Fibroblast of peridontal ligament (primary cell): Measurements from ENCODE around the gene LEPROT.
A peak's percentile ranks its signal among the peaks of the same experiment; 100 is the strongest.
"Not testable (repeated sequence)": the region's sequence is repeated elsewhere in the genome, so short reads cannot be mapped to it uniquely, and the experiment has no call there.

Experiments used
- DNase-seq: peaks from one replicate; pipeline ENCODE4 v3.0.0-alpha.2; 2010; ENCODE audit errors: extremely low read depth

LEPROT gene

DNA sequence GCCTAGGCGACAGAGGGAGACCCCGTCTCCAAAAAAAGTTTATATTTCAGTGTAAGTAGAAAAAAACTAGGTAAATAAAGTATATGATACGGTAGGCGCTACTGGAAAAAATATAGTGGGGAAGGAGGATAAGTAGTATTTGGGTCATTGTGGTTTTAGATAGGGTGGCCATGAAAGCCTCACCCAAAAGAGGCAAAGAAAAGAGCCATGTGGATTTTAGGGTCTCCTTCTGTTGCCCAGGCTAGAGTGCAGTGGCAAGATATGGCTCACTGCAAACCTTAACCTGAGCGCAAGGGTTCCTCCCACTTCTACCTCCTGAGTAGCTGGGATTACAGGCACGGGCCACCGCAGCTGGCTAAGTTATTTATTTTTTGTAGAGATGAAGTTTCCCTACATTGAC lies 17.1 kb downstream of the LEPROT start:
- DNase-seq = no peak

- DNase-seq = no peak
These were observed 19.9 kb downstream of the LEPROT start for GRCh38 chr1:65440322-65440900.

DNA sequence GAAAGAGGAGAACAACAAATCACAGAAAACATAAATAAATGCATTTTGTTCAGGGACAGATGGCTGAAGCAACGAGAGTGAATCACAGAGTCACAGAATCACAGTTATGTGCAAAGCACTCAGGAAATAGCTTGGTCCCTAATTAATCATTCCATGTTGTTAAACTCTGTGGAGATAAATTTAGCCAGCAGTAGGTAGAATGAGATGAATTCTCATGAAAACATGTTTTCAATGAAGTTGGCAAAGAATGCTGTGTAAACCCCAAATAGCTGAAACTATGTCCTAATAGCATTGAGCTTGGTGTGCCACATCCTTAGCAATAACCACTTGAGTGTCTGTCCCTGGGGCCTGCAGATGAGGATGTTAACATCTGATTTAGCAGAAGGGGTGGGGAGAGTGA lies 20.4 kb downstream of the LEPROT start:
- peak; percentile 34 for DNase-seq

DNA sequence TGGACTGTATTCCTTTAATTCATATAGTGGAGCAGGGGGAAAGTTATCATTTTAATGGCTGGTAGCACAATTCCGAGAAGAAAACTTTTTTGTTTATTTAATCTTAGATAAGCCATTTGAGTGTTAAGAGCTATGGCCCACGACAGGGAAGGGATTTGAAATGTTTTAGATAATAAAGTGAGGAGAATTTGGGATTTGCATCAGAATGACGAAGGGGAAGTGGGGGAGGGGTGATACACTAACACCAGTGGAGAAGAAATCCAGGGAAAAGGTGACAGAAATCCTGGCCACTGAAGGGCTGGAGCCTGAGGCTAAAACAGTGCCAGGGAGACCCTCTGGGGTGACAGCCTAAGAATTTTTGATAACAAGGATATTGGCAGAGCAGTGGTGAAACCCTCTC lies 21.0 kb downstream of the LEPROT start:
- DNase-seq = no peak

GRCh38 chr1:65442442-65442841 lies 22.0 kb downstream of the LEPROT start:
- DNase-seq = no peak

DNA sequence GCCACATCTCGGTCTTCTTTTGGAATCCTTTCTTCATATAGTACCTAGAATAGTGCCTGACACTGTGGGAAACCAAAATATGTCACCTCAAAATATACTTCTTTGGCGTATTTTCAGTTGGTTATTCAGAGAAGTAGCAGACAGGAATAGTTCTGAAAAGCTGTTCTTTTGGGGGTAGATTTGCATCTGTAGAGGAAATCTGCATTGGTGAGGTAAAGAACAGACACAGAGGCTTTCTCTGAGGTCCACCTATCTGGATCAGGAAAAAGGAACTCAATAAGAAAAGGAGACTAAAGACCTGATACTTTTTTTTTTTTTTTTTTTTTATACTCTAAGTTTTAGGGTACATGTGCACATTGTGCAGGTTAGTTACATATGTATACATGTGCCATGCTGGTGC lies 23.2 kb downstream of the LEPROT start:
- no peak for DNase-seq

DNA sequence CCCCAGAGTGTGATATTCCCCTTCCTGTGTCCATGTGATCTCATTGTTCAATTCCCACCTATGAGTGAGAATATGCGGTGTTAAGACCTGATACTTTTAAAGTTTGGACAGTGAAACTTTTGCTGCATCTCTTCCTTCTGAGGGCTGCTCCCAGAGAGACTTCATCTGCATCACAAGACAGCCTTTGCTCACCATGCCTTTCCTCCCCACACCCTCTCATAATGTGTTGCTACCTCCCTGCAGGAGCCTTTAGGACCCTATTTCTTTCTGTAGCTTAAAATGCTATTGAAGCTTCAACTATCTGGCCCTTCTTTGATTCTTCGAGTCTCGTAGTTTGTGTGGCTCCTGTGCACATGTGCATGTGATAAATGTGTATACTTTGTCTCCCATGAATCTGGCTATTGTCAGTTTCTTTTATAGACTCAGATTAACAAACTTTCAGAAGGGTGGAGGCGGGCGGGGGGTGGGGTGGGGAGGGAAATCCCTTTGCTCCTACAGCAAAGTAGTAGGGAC lies 23.7 kb downstream of the LEPROT start:
- DNase-seq = no peak

DNA sequence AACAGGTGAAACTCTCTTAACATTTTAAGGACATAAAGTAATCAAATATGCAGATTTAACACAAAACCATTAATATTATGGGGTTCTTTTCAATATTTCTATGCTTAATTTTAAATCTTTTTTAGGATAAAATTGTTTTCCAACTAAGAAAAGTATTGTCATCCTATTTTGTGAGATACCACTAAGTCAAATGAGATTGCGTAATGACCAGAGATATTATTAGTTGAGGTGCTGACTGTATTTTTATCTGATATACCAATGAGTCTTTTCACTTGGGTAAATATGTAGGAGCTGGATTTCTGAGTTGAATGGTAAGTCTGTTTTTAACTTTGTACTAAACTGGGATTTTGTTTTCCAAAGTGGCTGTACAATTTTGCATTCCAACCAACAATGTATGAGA lies 25.4 kb downstream of the LEPROT start:
- DNase-seq = no peak

DNA sequence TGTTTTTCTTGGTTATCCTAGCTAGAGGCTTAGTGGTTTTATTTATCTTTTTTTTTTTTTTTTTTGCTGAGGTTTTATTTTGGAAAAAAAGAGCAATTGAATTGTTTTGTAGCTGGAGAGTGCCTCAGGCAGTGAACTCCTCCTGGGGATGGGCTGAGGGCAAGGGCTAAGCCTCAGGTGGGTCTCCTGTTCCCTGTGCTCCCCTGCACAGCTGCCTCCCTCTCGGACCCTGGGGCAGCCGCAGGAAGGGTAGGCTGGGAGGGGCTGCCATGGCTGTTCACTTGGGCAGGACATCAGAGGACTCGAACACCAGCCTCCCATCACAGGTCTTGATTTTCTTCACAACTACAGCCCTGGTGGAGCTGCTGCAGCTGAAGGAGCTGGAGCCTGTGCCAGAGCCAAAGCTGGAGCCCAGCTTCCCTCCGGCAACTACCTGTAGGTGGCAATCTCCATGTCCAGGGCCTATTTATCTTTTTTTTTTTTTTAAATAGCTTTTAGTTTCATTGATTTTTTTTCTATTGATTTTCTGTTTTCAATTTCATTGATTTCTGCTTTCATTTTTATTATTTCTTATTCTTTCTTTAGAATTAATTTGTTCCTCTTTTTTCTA lies 28.9 kb downstream of the LEPROT start:
- no peak for DNase-seq

GRCh38 chr1:65455678-65456077 lies 35.2 kb downstream of the LEPROT start:
- not testable (repeated sequence) for DNase-seq

DNA sequence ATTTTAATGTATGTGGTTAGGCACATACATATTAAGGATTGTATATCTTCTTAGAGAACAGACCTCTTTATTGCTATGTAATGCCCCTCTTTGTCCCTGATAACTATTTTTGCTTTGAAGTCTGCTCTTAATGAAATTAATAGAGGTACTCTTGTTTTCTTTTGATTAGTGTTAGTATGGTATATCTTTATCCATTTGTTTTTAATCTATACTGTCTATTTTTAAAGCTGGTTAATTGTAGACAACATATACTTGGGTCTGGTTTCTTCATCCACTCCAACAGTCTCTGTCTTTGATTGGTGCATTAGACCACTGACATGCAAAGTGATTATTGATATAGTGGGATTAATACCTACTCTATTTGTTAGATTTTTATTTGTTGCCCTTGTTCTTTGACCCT lies 36.0 kb downstream of the LEPROT start:
- DNase-seq = no peak

- DNase-seq = no peak
These were observed 37.4 kb downstream of the LEPROT start for GRCh38 chr1:65457868-65458267.

GRCh38 chr1:65458730-65459396 lies 38.4 kb downstream of the LEPROT start:
- DNase-seq = peak; percentile 14

- DNase-seq = peak; percentile 48
These were observed 38.9 kb downstream of the LEPROT start for GRCh38 chr1:65459397-65459768.

- not testable (repeated sequence) for DNase-seq
These were observed 45.4 kb downstream of the LEPROT start for GRCh38 chr1:65465837-65466236.

DNA sequence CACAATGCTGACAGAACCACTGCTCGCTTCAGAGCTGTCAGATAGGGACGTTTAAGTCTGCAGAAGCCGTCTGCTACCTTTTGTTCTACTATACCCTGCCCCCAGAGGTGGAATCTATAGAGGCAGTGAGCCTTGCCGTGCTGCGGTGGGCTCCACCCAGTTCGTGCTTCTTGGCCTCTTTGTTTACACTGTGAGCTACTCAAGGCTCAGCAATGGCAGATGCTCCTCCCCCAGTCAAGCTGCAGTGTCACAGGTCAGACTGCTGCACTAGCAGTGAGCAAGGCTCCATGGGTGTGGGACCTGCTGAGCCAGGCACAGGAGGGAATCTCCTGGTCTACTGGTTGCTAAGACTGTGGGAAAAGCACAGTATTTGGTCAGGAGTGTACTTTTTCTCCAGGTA lies 47.1 kb downstream of the LEPROT start:
- peak; percentile 38 for DNase-seq

GRCh38 chr1:65469126-65469888 lies 48.8 kb downstream of the LEPROT start:
- peak; percentile 19 for DNase-seq

- peak; percentile 79 for DNase-seq
These were observed 49.4 kb downstream of the LEPROT start for GRCh38 chr1:65469889-65470340.

DNA sequence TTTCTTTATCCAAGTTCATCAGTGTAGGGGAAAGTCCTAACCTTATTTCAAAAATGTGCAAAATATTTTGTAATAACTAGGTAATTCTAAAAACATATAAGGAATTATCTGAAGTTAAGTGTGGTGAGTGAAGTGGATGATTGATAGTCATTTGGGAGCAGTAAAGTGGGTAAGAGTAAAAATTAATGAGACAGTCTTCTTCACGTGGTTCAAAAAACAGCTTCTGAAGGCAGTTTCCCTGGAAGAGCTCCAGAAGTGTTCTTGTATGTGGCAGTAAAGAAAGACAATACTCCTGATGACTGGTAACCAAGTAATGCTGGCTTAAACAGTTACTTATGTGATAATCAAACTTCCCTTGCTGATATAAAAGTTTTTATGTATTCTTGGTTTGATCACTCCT lies 50.3 kb downstream of the LEPROT start:
- DNase-seq = peak; percentile 57

DNA sequence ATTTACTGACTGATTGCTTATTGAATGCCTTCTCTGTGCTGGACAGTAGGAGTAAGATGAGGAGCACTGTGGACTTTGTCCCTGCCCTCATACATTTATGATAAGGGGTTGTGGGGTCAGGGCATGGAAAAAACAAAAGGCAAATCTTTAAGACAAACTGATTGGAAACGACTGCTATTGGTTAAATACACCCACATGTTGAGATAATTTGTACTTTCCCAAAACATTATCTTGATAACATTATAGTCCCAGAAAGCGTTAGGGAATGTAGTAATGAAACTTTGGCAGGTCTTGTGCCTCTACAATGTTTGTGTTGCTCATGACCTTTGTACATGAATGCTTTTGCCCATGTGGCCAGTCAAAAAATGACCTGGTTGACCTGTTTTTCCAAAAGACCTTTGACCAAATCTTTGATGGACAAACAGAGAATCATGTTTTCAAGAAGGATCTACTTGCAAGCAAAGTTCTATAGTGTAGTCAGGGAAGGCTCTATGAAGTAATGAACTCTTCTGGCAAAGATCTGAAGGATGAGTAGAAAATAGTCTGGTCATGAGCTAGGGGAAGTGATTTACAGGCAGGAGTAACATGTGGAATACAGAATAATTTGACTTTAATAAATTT lies 50.9 kb downstream of the LEPROT start:
- DNase-seq = peak; percentile 8

DNA sequence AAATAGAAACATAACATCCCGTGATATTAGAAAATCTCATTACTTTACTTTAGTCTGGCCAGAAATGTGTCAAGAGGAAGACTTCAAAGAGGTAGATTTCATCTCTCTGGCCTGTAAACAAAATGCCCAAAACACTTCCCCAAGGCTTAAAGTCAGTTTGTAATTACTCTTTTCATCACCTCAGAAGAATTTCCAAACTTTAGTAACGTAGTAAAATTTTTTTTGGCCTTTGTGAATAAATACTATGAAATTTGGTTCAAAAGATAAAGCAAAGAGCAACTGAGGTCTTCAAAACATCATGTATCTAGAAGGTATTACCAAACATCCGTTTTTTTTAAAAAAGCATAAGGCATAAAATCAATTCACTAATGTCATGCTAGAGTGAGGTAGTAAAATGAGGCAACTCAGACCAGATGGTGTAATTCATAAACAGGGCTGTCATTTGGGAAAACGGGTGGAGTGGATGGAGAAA lies 51.4 kb downstream of the LEPROT start:
- peak; percentile 71 for DNase-seq

DNA sequence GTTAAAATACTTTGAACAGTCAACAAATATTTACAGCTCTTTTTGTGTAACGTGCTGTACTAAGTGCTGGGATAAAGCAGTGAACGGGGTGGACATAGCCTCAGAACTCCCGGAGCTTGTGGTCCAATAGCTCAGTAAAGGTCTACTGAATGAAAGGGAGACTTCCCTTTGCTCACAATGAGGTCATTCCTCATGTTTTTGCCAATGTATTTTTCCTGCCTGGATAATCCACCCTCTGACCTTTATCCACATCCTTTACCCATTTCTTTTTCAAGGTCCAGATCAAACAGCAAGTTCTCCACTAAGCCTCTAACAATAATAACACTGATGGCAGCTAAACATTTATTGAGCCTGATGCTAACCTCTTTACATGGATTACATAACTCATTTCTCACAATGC lies 55.9 kb downstream of the LEPROT start:
- no peak for DNase-seq
